T-helper 9 cell (primary cell): ENCODE results near the gene GLT6D1.

Experiments
- DNase-seq: peaks from one replicate; pipeline ENCODE4 v3.0.0-alpha.2; 2020

The GLT6D1 gene

GRCh38 chr9:135607401-135608293 is 31.7 kb downstream of the GLT6D1 start:
- no peak for DNase-seq

- DNase-seq, result no peak
Observed at GRCh38 chr9:135606885-135607259, 32.5 kb downstream of the GLT6D1 start.

DNA sequence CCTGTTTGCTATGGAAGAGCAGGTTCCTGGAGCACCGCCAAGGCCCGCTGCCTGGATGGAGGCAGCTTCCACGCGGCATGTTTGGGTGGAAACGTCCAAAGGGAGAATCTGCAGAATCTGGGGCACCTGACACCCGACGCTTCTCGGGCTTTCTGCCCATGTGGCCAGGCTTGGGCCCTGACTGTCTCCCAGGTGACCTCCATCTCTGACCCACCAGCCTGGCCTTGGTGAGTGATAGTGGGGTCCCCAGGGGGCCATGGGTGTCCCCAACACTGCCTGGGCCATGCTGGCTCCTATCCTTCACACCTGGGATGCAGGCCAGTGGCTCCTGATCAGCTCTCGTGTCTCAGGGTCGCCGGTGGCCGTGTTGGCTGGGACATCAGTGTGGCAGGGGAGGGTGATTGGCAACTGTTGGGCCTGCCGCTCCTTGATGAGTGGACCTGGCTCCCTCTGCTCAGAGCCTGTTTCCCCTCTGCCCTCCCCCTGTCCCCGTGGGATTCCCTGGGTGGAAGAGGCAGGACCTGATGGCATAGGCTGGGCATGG is 34.0 kb downstream of the GLT6D1 start:
- no peak for DNase-seq

DNA sequence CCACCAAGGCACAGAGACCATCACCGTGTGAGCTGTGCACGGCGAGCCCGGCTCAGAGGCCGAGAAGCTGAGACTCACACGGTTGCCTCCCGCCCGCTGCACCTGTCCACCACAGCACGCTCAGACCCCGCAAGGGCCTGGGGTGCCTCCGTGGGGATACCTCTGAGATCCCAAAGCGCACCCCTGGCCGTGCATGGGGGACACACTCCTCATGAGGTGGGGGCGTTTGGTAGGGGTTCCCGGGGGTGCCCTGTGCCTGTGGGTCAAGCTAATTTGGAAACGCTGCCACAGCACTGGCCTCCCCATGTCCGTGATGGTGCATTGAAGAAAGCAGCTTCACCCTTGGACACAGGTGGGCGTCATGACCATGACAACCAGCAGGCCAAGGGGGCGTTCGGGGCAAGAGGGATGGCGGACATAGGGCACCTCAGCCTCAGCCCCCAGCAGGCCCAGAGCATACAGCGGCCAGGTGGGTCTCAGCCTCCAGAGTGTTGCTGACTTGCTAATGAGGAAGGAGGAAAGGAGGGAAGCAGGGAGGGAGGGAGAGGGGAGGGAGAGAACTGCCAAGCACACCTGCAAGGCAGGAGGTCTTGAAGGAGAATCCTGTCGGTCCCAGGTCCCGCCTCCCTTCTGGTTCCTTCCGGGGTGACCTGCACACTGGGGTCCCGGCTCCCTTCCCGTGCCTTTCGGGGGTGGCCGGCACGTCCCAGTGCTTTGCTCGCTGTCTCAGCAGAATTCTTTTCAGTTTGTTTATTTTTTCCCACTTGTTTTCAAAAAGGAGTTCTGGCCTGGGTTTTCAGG is 34.7 kb downstream of the GLT6D1 start:
- no peak for DNase-seq

- peak; percentile 54 for DNase-seq
Observed at GRCh38 chr9:135602789-135603481, 36.4 kb downstream of the GLT6D1 start.

DNA sequence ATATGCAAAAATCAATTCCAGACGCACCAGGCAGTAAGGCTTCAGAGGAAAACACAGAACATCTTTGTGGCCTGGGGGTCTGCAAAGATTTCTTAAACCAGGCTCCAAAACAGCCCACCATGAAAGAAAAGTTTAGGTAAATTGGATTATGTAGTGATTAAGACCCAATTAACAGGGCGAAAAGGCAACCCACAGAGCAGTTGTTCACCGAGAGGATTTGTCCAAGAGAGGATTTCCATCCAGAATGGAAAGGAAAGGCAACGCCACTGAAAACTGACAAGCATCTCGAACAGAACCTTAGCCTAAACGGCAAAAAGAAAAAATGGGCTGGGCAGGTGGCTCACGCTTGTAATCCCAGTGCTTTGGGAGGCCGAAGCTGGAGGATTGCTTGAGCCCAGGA is 37.4 kb downstream of the GLT6D1 start:
- DNase-seq, result no peak

- no peak for DNase-seq
Observed at GRCh38 chr9:135600296-135600817, 39.0 kb downstream of the GLT6D1 start.

GRCh38 chr9:135596211-135596610 is 43.1 kb downstream of the GLT6D1 start:
- no peak for DNase-seq

- DNase-seq, result no peak
Observed at GRCh38 chr9:135592625-135593024, 46.7 kb downstream of the GLT6D1 start.

- DNase-seq, result no peak
Observed at GRCh38 chr9:135592331-135592590, 47.1 kb downstream of the GLT6D1 start.

GRCh38 chr9:135591506-135592330 is 47.6 kb downstream of the GLT6D1 start:
- no peak for DNase-seq

- DNase-seq, result no peak
Observed at GRCh38 chr9:135590486-135591079, 48.8 kb downstream of the GLT6D1 start.

- no peak for DNase-seq
Observed at GRCh38 chr9:135589596-135590485, 49.5 kb downstream of the GLT6D1 start.

DNA sequence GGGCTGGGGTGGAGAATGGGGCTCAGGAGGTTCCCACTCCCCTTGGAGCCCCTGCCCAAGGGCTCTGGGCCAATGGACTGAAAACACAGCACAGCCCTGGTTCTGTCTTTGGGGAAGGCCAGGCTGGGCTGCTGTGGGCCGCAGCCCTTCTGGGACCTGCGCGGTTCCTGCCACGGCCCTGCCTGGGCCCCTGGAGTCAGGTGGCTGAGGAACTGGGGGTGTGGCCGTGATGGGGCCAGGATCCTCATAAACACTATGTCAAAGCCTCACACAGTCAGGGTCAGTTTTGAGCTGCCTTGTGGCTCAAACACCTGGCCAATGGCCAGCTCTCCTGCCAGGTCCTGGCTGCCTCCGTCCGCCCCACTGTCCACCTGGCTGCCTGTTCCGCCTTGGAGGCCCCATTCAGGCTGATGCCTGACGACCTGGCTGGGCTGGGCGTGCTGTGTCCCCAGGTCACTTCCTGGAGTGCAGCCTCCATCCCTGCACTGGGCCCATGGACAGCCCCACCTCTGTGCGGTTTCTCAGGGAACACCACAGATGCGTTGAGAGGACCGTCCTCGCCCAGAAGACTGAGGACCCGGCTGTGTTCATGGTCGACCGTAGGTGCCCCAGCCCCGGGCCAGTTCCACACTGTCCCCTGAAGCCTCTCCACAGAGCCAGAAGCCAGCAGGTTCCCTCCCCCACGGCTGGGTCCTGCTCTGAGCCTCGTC is 50.3 kb downstream of the GLT6D1 start:
- DNase-seq, result no peak

DNA sequence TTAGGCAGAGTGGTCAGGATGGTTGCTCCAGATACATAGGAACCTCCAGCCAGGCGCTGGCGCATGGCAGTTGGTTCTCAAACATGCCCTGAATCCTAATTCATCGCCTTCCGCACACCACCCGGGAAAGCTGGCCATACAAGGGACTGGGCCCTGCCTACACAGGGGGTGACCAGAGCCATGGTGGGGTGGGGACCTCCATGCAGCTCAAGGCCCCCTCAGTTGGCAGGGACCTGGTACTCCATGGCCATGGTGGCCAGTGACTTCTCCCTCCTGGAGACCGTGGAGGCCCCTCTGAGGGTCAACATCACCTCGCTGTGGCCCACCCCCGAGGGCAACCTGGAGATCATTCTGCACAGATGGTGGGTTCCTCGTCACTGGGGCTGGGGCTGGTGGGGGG is 51.0 kb downstream of the GLT6D1 start:
- DNase-seq, result no peak

- no peak for DNase-seq
Observed at GRCh38 chr9:135587658-135588057, 51.7 kb downstream of the GLT6D1 start.

GRCh38 chr9:135586601-135587109 is 52.7 kb downstream of the GLT6D1 start:
- DNase-seq, result no peak

GRCh38 chr9:135584934-135585333 is 54.4 kb downstream of the GLT6D1 start:
- DNase-seq, result no peak

DNA sequence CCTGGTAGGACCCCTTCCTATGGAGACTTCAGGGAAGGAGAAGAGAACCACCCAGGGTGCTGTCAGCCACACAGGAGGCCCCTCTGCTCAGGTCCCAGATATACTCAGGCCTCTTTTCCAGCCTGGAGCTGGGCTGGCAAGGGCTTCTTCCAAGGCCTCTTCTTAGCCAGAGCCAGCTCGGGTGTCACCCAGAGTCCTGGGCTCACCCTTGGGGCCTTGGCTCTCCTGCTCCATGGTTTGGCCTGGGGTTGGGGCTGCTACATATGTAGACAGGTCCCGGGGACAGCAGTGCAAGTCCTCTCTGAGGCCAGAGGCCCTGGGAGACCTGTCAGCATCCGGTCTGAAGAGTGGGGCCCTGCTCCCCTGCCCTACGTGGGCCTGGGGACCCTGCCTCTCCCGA is 55.0 kb downstream of the GLT6D1 start:
- DNase-seq, result no peak

DNA sequence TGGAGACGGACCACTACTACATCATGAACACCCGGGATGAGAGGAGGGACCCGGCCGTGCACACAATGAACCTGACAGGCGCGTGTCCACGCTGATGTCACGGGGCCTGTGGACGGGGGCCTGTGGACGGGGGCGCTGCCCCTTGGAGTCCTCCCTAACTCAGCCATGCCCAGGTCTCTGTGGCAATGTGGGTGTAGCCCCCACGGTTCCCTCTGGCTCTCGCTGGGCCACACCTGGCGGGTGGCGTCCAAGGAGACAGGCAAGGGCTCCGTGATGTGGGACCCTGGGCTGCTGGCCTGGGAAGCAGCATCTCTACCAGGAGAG is 55.7 kb downstream of the GLT6D1 start:
- DNase-seq, result no peak
